Activated naive CD8-positive, alpha-beta T cell treated with anti-CD3 and anti-CD28 coated beads for 36 hours (primary cell): ENCODE measurements around the gene ADPRH. TPM values are rescaled to one million over a fixed set of nuclear protein-coding genes. Genes with fewer than 3 reads are reported as not detected.

ENCODE experiments used
- DNase-seq: peaks from one replicate; pipeline ENCODE4 v3.0.0; 2021
- H3K27ac Mint-ChIP-seq: one replicate; pipeline ENCODE4 v1.8.0; 2022; ENCODE audit warnings: mild to moderate bottlenecking, moderate library complexity, mixed read lengths
- H3K27me3 Mint-ChIP-seq: one replicate; pipeline ENCODE4 v1.8.0; 2022; ENCODE audit warnings: mild to moderate bottlenecking, mixed read lengths
- H3K36me3 Mint-ChIP-seq: one replicate; pipeline ENCODE4 v1.8.0; 2021; ENCODE audit warnings: mild to moderate bottlenecking, mixed read lengths
- H3K4me1 Mint-ChIP-seq: one replicate; pipeline ENCODE4 v1.8.0; 2021; ENCODE audit warnings: mixed read lengths
- H3K4me3 Mint-ChIP-seq: one replicate; pipeline ENCODE4 v1.8.0; 2022; ENCODE audit warnings: mild to moderate bottlenecking, moderate library complexity, mixed read lengths
- H3K9me3 Mint-ChIP-seq: one replicate; pipeline ENCODE4 v1.8.0; 2022; ENCODE audit warnings: mixed read lengths
- total RNA-seq, 2 experiments: library from RNA; stranded (reverse); gene quantifications; one replicate each; pipeline ENCODE4 v1.2.3, GENCODE V29; 2021

ADPRH gene
- total RNA-seq, 2 experiments from 2014 or later = 5.8 to 6.0 TPM

GRCh38 chr3:119598410-119599098 is 19.3 kb downstream of the ADPRH start:
- Mint-ChIP-seq H3K27me3 (peaks cover 5% of the 10 kb centered on the region), H3K4me1 (peaks cover 24% of the 10 kb centered on the region), H3K4me3 (no peak overlapping the region), H3K36me3 (no peaks in the 10 kb centered on the region), H3K9me3 (no peaks in the 10 kb centered on the region), H3K27ac (no peak overlapping the region)
- DNase-seq = no peak

- Mint-ChIP-seq H3K4me3 (no peak overlapping the region), H3K4me1 (peaks cover 24% of the 10 kb centered on the region), H3K27me3 (peaks cover 3% of the 10 kb centered on the region), H3K9me3 (no peaks in the 10 kb centered on the region), H3K36me3 (no peaks in the 10 kb centered on the region), H3K27ac (no peak overlapping the region)
- DNase-seq = no peak
Measured at GRCh38 chr3:119599558-119600174, 20.4 kb downstream of the ADPRH start.

- peaks cover 29% of the 10 kb centered on the region for H3K4me1 Mint-ChIP-seq
- no peak overlapping the region for H3K4me3 Mint-ChIP-seq
- peaks cover 3% of the 10 kb centered on the region for H3K27me3 Mint-ChIP-seq
- no peaks in the 10 kb centered on the region for H3K9me3 Mint-ChIP-seq
- DNase-seq = peak; percentile 32
- H3K27ac Mint-ChIP-seq = no peak overlapping the region
- H3K36me3 Mint-ChIP-seq = no peaks in the 10 kb centered on the region
Measured at GRCh38 chr3:119600732-119601131, 21.4 kb downstream of the ADPRH start.

GRCh38 chr3:119601154-119601553 is 21.9 kb downstream of the ADPRH start:
- DNase-seq = peak; percentile 18
- Mint-ChIP-seq H3K4me1 (peaks cover 28% of the 10 kb centered on the region), H3K36me3 (no peaks in the 10 kb centered on the region), H3K27ac (no peak overlapping the region), H3K4me3 (no peak overlapping the region), H3K9me3 (no peaks in the 10 kb centered on the region), H3K27me3 (peaks cover 3% of the 10 kb centered on the region)

GRCh38 chr3:119602676-119603075 is 23.4 kb downstream of the ADPRH start:
- H3K9me3 Mint-ChIP-seq = no peaks in the 10 kb centered on the region
- no peaks in the 10 kb centered on the region for H3K36me3 Mint-ChIP-seq
- H3K27me3 Mint-ChIP-seq = peaks cover 3% of the 10 kb centered on the region
- H3K4me3 Mint-ChIP-seq = no peak overlapping the region
- DNase-seq = no peak
- no peak overlapping the region for H3K27ac Mint-ChIP-seq
- peaks cover 24% of the 10 kb centered on the region for H3K4me1 Mint-ChIP-seq

- peaks cover 17% of the 10 kb centered on the region for H3K4me1 Mint-ChIP-seq
- H3K36me3 Mint-ChIP-seq = no peaks in the 10 kb centered on the region
- H3K27me3 Mint-ChIP-seq = peaks cover 14% of the 10 kb centered on the region
- H3K4me3 Mint-ChIP-seq = no peak overlapping the region
- H3K27ac Mint-ChIP-seq = no peak overlapping the region
- no peak for DNase-seq
- no peaks in the 10 kb centered on the region for H3K9me3 Mint-ChIP-seq
Measured at GRCh38 chr3:119604878-119605277, 25.6 kb downstream of the ADPRH start.

- Mint-ChIP-seq H3K27me3 (peaks cover 23% of the 10 kb centered on the region), H3K36me3 (no peaks in the 10 kb centered on the region), H3K4me3 (no peak overlapping the region), H3K27ac (no peak overlapping the region), H3K4me1 (peaks cover 4% of the 10 kb centered on the region), H3K9me3 (no peaks in the 10 kb centered on the region)
- no peak for DNase-seq
Measured at GRCh38 chr3:119608405-119609000, 29.2 kb downstream of the ADPRH start.

- Mint-ChIP-seq H3K4me3 (no peak overlapping the region), H3K36me3 (no peaks in the 10 kb centered on the region), H3K27ac (no peak overlapping the region), H3K9me3 (no peaks in the 10 kb centered on the region), H3K27me3 (peaks cover 21% of the 10 kb centered on the region), H3K4me1 (peaks cover 4% of the 10 kb centered on the region)
- DNase-seq = no peak
Measured at GRCh38 chr3:119609301-119609700, 30.0 kb downstream of the ADPRH start.

GRCh38 chr3:119611664-119612063 is 32.4 kb downstream of the ADPRH start:
- Mint-ChIP-seq H3K27me3 (peaks cover 20% of the 10 kb centered on the region), H3K4me3 (no peak overlapping the region), H3K9me3 (no peaks in the 10 kb centered on the region), H3K27ac (no peak overlapping the region), H3K36me3 (no peaks in the 10 kb centered on the region), H3K4me1 (no peaks in the 10 kb centered on the region)
- no peak for DNase-seq

GRCh38 chr3:119613201-119613600 is 33.9 kb downstream of the ADPRH start:
- no peak for DNase-seq
- H3K27me3 Mint-ChIP-seq = peaks cover 20% of the 10 kb centered on the region
- no peaks in the 10 kb centered on the region for H3K4me1 Mint-ChIP-seq
- no peaks in the 10 kb centered on the region for H3K36me3 Mint-ChIP-seq
- no peak overlapping the region for H3K4me3 Mint-ChIP-seq
- H3K27ac Mint-ChIP-seq = no peak overlapping the region
- H3K9me3 Mint-ChIP-seq = no peaks in the 10 kb centered on the region

- Mint-ChIP-seq H3K27me3 (peaks cover 16% of the 10 kb centered on the region), H3K27ac (no peak overlapping the region), H3K4me1 (no peaks in the 10 kb centered on the region), H3K36me3 (no peaks in the 10 kb centered on the region), H3K9me3 (no peaks in the 10 kb centered on the region), H3K4me3 (no peak overlapping the region)
- no peak for DNase-seq
Measured at GRCh38 chr3:119613872-119614271, 34.6 kb downstream of the ADPRH start.

GRCh38 chr3:119616056-119616455 is 36.8 kb downstream of the ADPRH start:
- no peak overlapping the region for H3K4me3 Mint-ChIP-seq
- no peak for DNase-seq
- peaks cover 5% of the 10 kb centered on the region for H3K27me3 Mint-ChIP-seq
- H3K9me3 Mint-ChIP-seq = no peaks in the 10 kb centered on the region
- no peaks in the 10 kb centered on the region for H3K4me1 Mint-ChIP-seq
- H3K36me3 Mint-ChIP-seq = no peaks in the 10 kb centered on the region
- H3K27ac Mint-ChIP-seq = no peak overlapping the region

- Mint-ChIP-seq H3K4me3 (no peak overlapping the region), H3K4me1 (no peaks in the 10 kb centered on the region), H3K36me3 (no peaks in the 10 kb centered on the region), H3K27ac (no peak overlapping the region), H3K9me3 (no peaks in the 10 kb centered on the region), H3K27me3 (no peaks in the 10 kb centered on the region)
- no peak for DNase-seq
Measured at GRCh38 chr3:119619094-119619493, 39.8 kb downstream of the ADPRH start.

- Mint-ChIP-seq H3K4me3 (no peak overlapping the region), H3K4me1 (no peaks in the 10 kb centered on the region), H3K27ac (no peak overlapping the region), H3K27me3 (peaks cover 8% of the 10 kb centered on the region), H3K36me3 (no peaks in the 10 kb centered on the region), H3K9me3 (no peaks in the 10 kb centered on the region)
- DNase-seq = no peak
Measured at GRCh38 chr3:119620899-119621298, 41.6 kb downstream of the ADPRH start.

GRCh38 chr3:119624002-119624720 is 44.9 kb downstream of the ADPRH start:
- no peak overlapping the region for H3K27ac Mint-ChIP-seq
- H3K36me3 Mint-ChIP-seq = no peaks in the 10 kb centered on the region
- no peak for DNase-seq
- H3K27me3 Mint-ChIP-seq = peaks cover 12% of the 10 kb centered on the region
- peaks cover 21% of the 10 kb centered on the region for H3K4me1 Mint-ChIP-seq
- H3K9me3 Mint-ChIP-seq = no peaks in the 10 kb centered on the region
- no peak overlapping the region for H3K4me3 Mint-ChIP-seq
